Parathyroid adenoma (tissue), 2 donors: ENCODE data around the gene ADGRG6.

Experiments
- H2AFZ ChIP-seq: fragments of 300-600 bp; sonication (generic); one replicate; pipeline ENCODE4 v1.7.0; 2017; ENCODE audit warnings: antibody characterized with exemption, mild to moderate bottlenecking
- H3K27ac ChIP-seq: fragments of 300-600 bp; sonication (generic); one replicate; pipeline ENCODE4 v1.7.0; 2017
- H3K27me3 ChIP-seq: fragments of 300-600 bp; sonication (generic); one replicate; pipeline ENCODE4 v1.7.0; 2017; ENCODE audit warnings: low read length; ENCODE audit not compliant: control insufficient read depth, insufficient read depth
- H3K36me3 ChIP-seq: fragments of 300-600 bp; sonication (generic); one replicate; pipeline ENCODE4 v1.7.0; 2017; ENCODE audit warnings: low read length; ENCODE audit not compliant: control insufficient read depth, insufficient read depth
- H3K4me1 ChIP-seq: fragments of 300-600 bp; sonication (generic); one replicate; pipeline ENCODE4 v1.7.0; 2017; ENCODE audit warnings: control low read depth
- H3K4me2 ChIP-seq: fragments of 300-600 bp; sonication (generic); one replicate; pipeline ENCODE4 v1.7.0; 2017; ENCODE audit warnings: low read length
- H3K4me3 ChIP-seq: fragments of 300-600 bp; sonication (generic); one replicate; pipeline ENCODE4 v1.7.0; 2017; ENCODE audit warnings: low read depth, low read length
- H3K79me2 ChIP-seq: fragments of 300-600 bp; sonication (generic); one replicate; pipeline ENCODE4 v1.7.0; 2017; ENCODE audit warnings: control low read depth
- H3K9ac ChIP-seq: fragments of 300-600 bp; sonication (generic); one replicate; pipeline ENCODE4 v1.7.0; 2017; ENCODE audit warnings: mild to moderate bottlenecking
- H3K9me3 ChIP-seq: fragments of 300-600 bp; sonication (generic); one replicate; pipeline ENCODE4 v1.7.0; 2017; ENCODE audit warnings: low read length; ENCODE audit not compliant: control insufficient read depth
- TF ChIP-seq, protein P1 (sequence below): fragments of 300-600 bp; sonication (generic); IDR thresholded peaks from one replicate; pipeline ENCODE4 v1.7.0; 2017; ENCODE audit warnings: antibody characterized with exemption, mild to moderate bottlenecking
- donor health status: primary hyperparathyroidism.

ADGRG6 gene

DNA sequence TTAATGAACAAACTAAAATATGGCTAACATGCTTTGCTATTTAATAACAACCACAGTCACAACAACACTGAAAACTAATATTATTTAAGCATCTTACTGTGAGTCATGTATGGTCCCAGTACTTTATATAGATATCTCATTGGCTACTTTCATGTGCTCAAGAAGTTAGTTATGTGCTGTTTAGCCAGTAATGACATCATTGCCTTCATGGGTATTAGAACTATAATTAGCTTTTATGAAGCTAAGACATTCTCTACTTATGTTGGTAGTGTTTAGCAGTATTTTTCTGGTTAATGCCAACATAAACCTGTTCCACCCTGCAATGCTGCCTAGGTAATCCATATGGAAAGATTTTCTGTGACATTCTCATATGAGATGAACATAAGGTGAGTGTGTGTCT is 56.1 kb downstream of the ADGRG6 start:
- no peak overlapping the region for H3K27ac ChIP-seq
- TF ChIP-seq, protein P1, sequence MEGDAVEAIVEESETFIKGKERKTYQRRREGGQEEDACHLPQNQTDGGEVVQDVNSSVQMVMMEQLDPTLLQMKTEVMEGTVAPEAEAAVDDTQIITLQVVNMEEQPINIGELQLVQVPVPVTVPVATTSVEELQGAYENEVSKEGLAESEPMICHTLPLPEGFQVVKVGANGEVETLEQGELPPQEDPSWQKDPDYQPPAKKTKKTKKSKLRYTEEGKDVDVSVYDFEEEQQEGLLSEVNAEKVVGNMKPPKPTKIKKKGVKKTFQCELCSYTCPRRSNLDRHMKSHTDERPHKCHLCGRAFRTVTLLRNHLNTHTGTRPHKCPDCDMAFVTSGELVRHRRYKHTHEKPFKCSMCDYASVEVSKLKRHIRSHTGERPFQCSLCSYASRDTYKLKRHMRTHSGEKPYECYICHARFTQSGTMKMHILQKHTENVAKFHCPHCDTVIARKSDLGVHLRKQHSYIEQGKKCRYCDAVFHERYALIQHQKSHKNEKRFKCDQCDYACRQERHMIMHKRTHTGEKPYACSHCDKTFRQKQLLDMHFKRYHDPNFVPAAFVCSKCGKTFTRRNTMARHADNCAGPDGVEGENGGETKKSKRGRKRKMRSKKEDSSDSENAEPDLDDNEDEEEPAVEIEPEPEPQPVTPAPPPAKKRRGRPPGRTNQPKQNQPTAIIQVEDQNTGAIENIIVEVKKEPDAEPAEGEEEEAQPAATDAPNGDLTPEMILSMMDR = no peak
- H3K4me1 ChIP-seq = peaks cover 5% of the 10 kb centered on the region
- H3K36me3 ChIP-seq = no peaks in the 10 kb centered on the region
- H3K4me2 ChIP-seq = no peak overlapping the region
- no peaks in the 10 kb centered on the region for H3K9me3 ChIP-seq
- no peaks in the 10 kb centered on the region for H3K79me2 ChIP-seq
- H3K9ac ChIP-seq = no peak overlapping the region
- H2AFZ ChIP-seq = no peak overlapping the region
- H3K4me3 ChIP-seq = no peak overlapping the region
- no peaks in the 10 kb centered on the region for H3K27me3 ChIP-seq

DNA sequence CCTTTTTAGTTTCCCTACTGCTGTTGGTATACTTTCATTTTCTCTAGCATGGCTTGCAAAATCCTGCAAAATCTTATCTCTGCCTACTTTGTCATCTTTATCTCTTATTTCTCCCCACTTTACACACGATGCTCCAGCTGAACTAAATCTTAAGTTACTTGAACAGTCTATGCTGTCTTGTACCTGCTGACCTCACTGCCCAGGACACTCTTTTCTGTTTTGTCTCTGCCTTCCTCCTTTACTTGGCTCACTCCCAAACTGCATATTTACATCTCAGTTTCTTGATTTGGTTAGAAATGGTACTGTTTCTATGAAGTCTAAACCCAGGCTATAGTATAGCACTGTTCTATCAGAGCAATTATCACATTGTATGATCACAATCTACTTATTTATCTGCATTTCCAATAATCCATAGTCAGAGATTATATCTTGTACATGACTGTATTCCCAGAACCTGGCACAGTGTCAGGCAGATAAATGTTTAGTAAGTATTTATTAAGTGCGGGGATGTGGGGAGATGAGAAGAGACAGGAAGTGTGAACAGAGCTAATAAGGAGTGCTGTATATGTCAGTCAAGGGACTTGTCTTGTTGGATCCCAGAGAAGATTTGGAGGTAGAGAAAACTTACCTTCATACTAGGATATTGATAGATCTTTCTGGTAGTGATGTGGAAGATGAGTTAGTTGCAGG is 57.6 kb downstream of the ADGRG6 start:
- peaks cover 5% of the 10 kb centered on the region for H3K4me1 ChIP-seq
- no peaks in the 10 kb centered on the region for H3K9me3 ChIP-seq
- TF ChIP-seq, protein P1 = no peak
- H3K79me2 ChIP-seq = no peaks in the 10 kb centered on the region
- no peak overlapping the region for H3K27ac ChIP-seq
- H3K4me2 ChIP-seq = no peak overlapping the region
- no peaks in the 10 kb centered on the region for H3K27me3 ChIP-seq
- H3K9ac ChIP-seq = no peak overlapping the region
- H3K36me3 ChIP-seq = no peaks in the 10 kb centered on the region
- no peak overlapping the region for H2AFZ ChIP-seq
- no peak overlapping the region for H3K4me3 ChIP-seq

DNA sequence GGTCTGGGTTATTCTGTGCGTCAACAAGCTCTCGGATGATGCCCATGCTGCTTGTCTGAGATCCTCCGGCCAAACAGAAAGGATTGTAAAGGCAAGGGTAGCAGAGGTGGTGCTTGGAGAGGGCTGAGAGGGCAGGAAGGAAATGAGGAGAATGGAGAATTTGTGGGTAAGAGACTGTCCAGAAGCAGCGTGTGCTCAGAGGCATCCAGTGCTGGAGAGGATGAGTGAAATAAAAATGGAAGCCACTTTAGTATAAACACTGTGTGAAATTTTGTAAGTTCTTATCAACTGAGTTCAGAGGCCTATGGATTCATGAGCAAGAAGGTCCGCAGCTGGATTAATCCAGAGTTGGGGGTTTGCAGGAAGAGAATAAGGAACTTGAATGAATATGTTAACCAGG is 59.5 kb downstream of the ADGRG6 start:
- Histone ChIP-seq H3K9ac (no peak overlapping the region), H3K27me3 (no peaks in the 10 kb centered on the region), H3K4me1 (peaks cover 5% of the 10 kb centered on the region), H2AFZ (no peak overlapping the region), H3K36me3 (no peaks in the 10 kb centered on the region), H3K79me2 (no peaks in the 10 kb centered on the region), H3K9me3 (no peaks in the 10 kb centered on the region), H3K4me3 (no peak overlapping the region), H3K4me2 (no peak overlapping the region), H3K27ac (no peak overlapping the region)
- TF ChIP-seq, protein P1 = no peak

DNA sequence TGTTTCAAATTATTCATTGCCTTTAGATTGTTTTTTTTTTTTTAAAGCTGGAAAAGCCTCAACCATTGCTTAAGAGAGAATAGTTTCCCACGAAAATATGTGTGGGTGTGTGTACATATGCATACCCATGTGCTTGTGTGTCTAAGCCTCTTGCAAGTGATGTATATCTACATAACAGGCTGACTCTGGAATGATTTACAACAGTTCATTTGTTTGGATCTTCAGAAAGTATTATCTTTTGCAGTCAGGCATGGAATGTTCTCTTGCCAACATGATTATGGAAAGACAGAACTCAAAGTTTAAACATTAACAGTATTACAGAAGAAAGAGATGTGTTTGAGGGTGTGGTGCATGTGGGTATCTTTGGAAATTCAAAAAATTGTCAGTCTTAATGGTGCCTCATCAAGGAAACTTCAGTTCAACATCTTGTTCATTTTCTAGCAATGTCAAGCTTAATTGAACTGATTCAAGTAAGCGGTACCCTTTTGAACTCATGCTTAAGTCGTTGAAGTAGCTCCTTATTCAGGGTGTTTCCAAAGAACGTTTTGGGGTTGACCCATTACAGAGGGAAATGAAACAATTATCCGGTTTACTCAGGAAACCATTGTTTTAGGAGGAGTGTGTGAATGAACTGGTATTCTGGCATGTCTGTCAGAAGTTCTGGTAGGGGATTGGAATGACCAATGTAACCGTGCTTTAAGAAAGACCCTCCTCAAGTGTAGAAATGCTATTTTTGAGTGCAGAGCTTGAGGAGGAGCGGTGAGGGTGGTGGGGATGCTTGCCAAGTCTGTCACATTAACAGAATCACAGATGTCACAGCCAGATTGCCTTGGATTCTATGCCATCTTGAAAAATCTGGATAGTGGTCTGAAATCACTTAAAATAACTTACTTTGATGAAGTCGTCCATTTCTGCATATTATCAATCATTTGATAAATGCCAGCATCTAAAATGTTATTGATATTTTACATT is 60.3 kb downstream of the ADGRG6 start:
- Histone ChIP-seq H3K27ac (no peak overlapping the region), H3K4me3 (no peak overlapping the region), H3K4me1 (peaks cover 5% of the 10 kb centered on the region), H3K9ac (no peak overlapping the region), H3K9me3 (no peaks in the 10 kb centered on the region), H3K27me3 (no peaks in the 10 kb centered on the region), H2AFZ (no peak overlapping the region), H3K79me2 (no peaks in the 10 kb centered on the region), H3K4me2 (no peak overlapping the region), H3K36me3 (no peaks in the 10 kb centered on the region)
- TF ChIP-seq, protein P1 = no peak
